ENCODE data around the gene SLC6A19. TPM values are rescaled to one million over a fixed set of nuclear protein-coding genes. Genes with fewer than 3 reads are reported as not detected.

SLC6A19 gene
- total and polyA plus RNA-seq, 2 of the 4 experiments (the other 2 are of a cell fraction): not detected

GRCh38 chr5:1216918-1217295, 15.5 kb downstream of the SLC6A19 start:
- Histone ChIP-seq H2BK20ac (ENCODE audit: low read depth, low read length) (no peak overlapping the region), H3K56ac (ENCODE audit: extremely low read depth, insufficient read depth, low read length) (no peak overlapping the region), H3K4me2 (ENCODE audit: low read depth, low read length) (no peak overlapping the region), H3K14ac (replicated peaks; ENCODE audit: low read depth, low read length) (no peak overlapping the region), H2AK5ac (ENCODE audit: low read depth, low read length) (no peak overlapping the region), H2AK9ac (replicated peaks; ENCODE audit: low read depth, low read length, poor library complexity) (no peak overlapping the region), H3K9ac (ENCODE audit: low read depth, low read length) (no peak overlapping the region), H4K5ac (ENCODE audit: low read depth, low read length) (no peak overlapping the region), H2AFZ (replicated peaks; ENCODE audit: low read length, poor library complexity) (no peak overlapping the region), H3K27ac (ENCODE audit: insufficient read depth, low read length) (no peak overlapping the region), H2BK5ac (ENCODE audit: low read depth, low read length, poor library complexity, severe bottlenecking) (no peak overlapping the region), H3K4me1 (ENCODE audit: control insufficient read depth, insufficient read depth, low read length) (no peaks in the 10 kb centered on the region), H3K4me3 (ENCODE audit: insufficient read depth, low read depth, low read length) (no peak overlapping the region), H3K23ac (ENCODE audit: low read depth, low read length) (no peak overlapping the region), H4K20me1 (ENCODE audit: insufficient read depth, low read length) (no peaks in the 10 kb centered on the region), H2BK120ac (ENCODE audit: low read depth, low read length) (no peak overlapping the region), H3K18ac (ENCODE audit: low read depth, low read length) (no peak overlapping the region), H3K4ac (ENCODE audit: low read depth, low read length) (no peak overlapping the region), H3K27me3 (ENCODE audit: control insufficient read depth, insufficient read depth, low read length) (no peaks in the 10 kb centered on the region), H3K9me3 (ENCODE audit: control insufficient read depth, insufficient read depth, low read length) (peaks cover 24% of the 10 kb centered on the region), H4K91ac (ENCODE audit: insufficient read depth, low read depth, low read length) (no peak overlapping the region), H2BK15ac (ENCODE audit: low read depth, low read length) (no peak overlapping the region), H3K9me1 (ENCODE audit: insufficient read depth, low read length) (0 out of 2 replicates have a peak, but pooled peaks cover under 1% of the 10 kb centered on the region), H3K36me3 (ENCODE audit: control insufficient read depth, insufficient read depth, low read length) (no peaks in the 10 kb centered on the region), H3K79me1 (ENCODE audit: low read depth in 1 of 2, low read length in 2 of 2) (no peaks in the 10 kb centered on the region), H4K8ac (ENCODE audit: low read depth in 2 of 2, low read length in 2 of 2) (no peak overlapping the region)
- WGBS, 2 experiments (ENCODE audit: extremely low coverage in 2 of 2, insufficient read length in 1 of 2): 78% methylated on average over 10 of the region's 18 CpGs; no CpG with 5 or more reads in 1 of the 2 experiments
- ATAC-seq (ENCODE audit: low read depth): no peak
- intact Hi-C loops (cut with micrococcal nuclease) (no loop called here), dilution Hi-C loops (cut with HindIII; ENCODE audit: low sequenced_read_pairs, unreplicated experiment) (no loop called here), in situ Hi-C loops (cut with MboI; ENCODE audit: low sequenced_read_pairs) (no loop called here)
- ChIA-PET POLR2A (ENCODE audit: unreplicated experiment) (no interaction called here), CTCF (no interaction called here)
- TF ChIP-seq POLR2A (IDR thresholded peaks at IDR 0.05; ENCODE audit: low read depth, low read length) (no peak), CHD1 (IDR thresholded peaks at IDR 0.05; ENCODE audit: low read depth, low read length) (no peak), MAZ (IDR thresholded peaks at IDR 0.05; ENCODE audit: borderline replicate concordance, low read depth, low read length) (no peak), NFE2L2 (IDR thresholded peaks at IDR 0.05; ENCODE audit: low read depth, low read length) (no peak), RCOR1 (IDR thresholded peaks at IDR 0.05; ENCODE audit: insufficient replicate concordance, low read length) (no peak), FOS (IDR thresholded peaks at IDR 0.05; ENCODE audit: low read depth, low read length) (no peak), RAD21 (IDR thresholded peaks at IDR 0.05; ENCODE audit: low read length) (no peak), CEBPB (IDR thresholded peaks at IDR 0.05; ENCODE audit: low read depth, low read length) (no peak), ELK1 (IDR thresholded peaks at IDR 0.05; ENCODE audit: borderline replicate concordance, low read depth, low read length) (no peak), SMC3 (IDR thresholded peaks at IDR 0.05; ENCODE audit: low read depth, low read length) (no peak)
- BruUV-seq (replicated peaks): no TSS peak
- DNase-seq: no peak

All from IMR-90 (cell line).